Measurements from ENCODE around the gene VPS4B. TPM values are rescaled to one million over a fixed set of nuclear protein-coding genes. Genes with fewer than 3 reads are reported as not detected.
A peak's percentile ranks its signal among the peaks of the same experiment; 100 is the strongest.

Gene VPS4B
- total RNA-seq, 1 experiment from 2014 or later, result 44.7 TPM

- intact Hi-C loops (cut with micrococcal nuclease), result loop anchor here (5.0 kb wide), 1 partner anchor 40 kb away; no protein-coding TSS in a partner anchor
- Histone ChIP-seq H4K20me1 (ENCODE audit: low read length) (no peaks in the 10 kb centered on the region), H3K27ac (ENCODE audit: low read length) (peak overlapping the region; percentile 36), H3K27me3 (ENCODE audit: low read length) (no peaks in the 10 kb centered on the region), H3K79me2 (ENCODE audit: low read length) (peaks cover 19% of the 10 kb centered on the region), H3K36me3 (ENCODE audit: low read depth, low read length) (peaks cover 56% of the 10 kb centered on the region), H3K4me1 (ENCODE audit: insufficient read depth, low read length) (peaks cover 16% of the 10 kb centered on the region), H3K4me3 (ENCODE audit: low read length) (no peak overlapping the region), H3K9me3 (ENCODE audit: low read length) (no peaks in the 10 kb centered on the region), H3K9ac (ENCODE audit: low read length) (no peak overlapping the region), H3K9me2 (replicated peaks; ENCODE audit: low read length) (no peaks in the 10 kb centered on the region), H3F3A (ENCODE audit: low read length, unreplicated experiment) (peaks cover 4% of the 10 kb centered on the region), H3K4me2 (ENCODE audit: low read length) (peak overlapping the region; percentile 2; the same call in 1 of the 2 replicates), H2AFZ (ENCODE audit: low read length) (no peak overlapping the region)
- TF ChIP-seq EZH2 (IDR thresholded peaks at IDR 0.05; ENCODE audit: low read length, unreplicated experiment) (no peak), CTCF (conservative IDR thresholded peaks at IDR 0.05; ENCODE audit: low read depth, low read length) (no peak), EZH2phosphoT487 (IDR thresholded peaks at IDR 0.05; ENCODE audit: borderline replicate concordance, low read length) (no peak)
- ChIA-PET CTCF (no interaction called here), POLR2A (ENCODE audit: unreplicated experiment) (interaction anchor here (0.6 kb wide), 1 partner anchor 65 kb away, joined by 4 read pairs; no protein-coding TSS in a partner anchor)
- DNase-seq, result peak; percentile 48
- no TSS peak for BruUV-seq (replicated peaks)
- ATAC-seq, result peak; percentile 95
Observed at GRCh38 chr18:63402246-63403162, 19.8 kb downstream of the VPS4B start.

- Histone ChIP-seq H3K27me3 (ENCODE audit: low read length) (no peaks in the 10 kb centered on the region), H4K20me1 (ENCODE audit: low read length) (no peaks in the 10 kb centered on the region), H3K4me2 (ENCODE audit: low read length) (no peak overlapping the region), H3K9ac (ENCODE audit: low read length) (no peak overlapping the region), H3K9me3 (ENCODE audit: low read length) (no peaks in the 10 kb centered on the region), H3K27ac (ENCODE audit: low read length) (no peak overlapping the region), H3K4me3 (ENCODE audit: low read length) (no peak overlapping the region), H2AFZ (ENCODE audit: low read length) (no peak overlapping the region), H3F3A (ENCODE audit: low read length, unreplicated experiment) (peaks cover 4% of the 10 kb centered on the region), H3K9me2 (replicated peaks; ENCODE audit: low read length) (no peaks in the 10 kb centered on the region), H3K79me2 (ENCODE audit: low read length) (no peaks in the 10 kb centered on the region), H3K36me3 (ENCODE audit: low read depth, low read length) (peaks cover 62% of the 10 kb centered on the region), H3K4me1 (ENCODE audit: insufficient read depth, low read length) (peaks cover 16% of the 10 kb centered on the region)
- POLR2A ChIA-PET (ENCODE audit: unreplicated experiment), result no interaction called here
- no peak for DNase-seq
- ATAC-seq, result no peak
- no TSS peak for BruUV-seq (replicated peaks)
- CTCF ChIA-PET, result no interaction called here
- TF ChIP-seq EZH2 (IDR thresholded peaks at IDR 0.05; ENCODE audit: low read length, unreplicated experiment), result no peak
- no peak for TF ChIP-seq CTCF (conservative IDR thresholded peaks at IDR 0.05; ENCODE audit: low read depth, low read length)
- no peak for TF ChIP-seq EZH2phosphoT487 (IDR thresholded peaks at IDR 0.05; ENCODE audit: borderline replicate concordance, low read length)
- intact Hi-C loops (cut with micrococcal nuclease), result no loop called here
Observed at GRCh38 chr18:63399300-63399699, 23.0 kb downstream of the VPS4B start.

- no peak overlapping the region for H2AFZ ChIP-seq (ENCODE audit: low read length)
- intact Hi-C loops (cut with micrococcal nuclease), result no loop called here
- no peak overlapping the region for H3K9ac ChIP-seq (ENCODE audit: low read length)
- no peaks in the 10 kb centered on the region for H3K27me3 ChIP-seq (ENCODE audit: low read length)
- H3K27ac ChIP-seq (ENCODE audit: low read length), result no peak overlapping the region
- H3K79me2 ChIP-seq (ENCODE audit: low read length), result no peaks in the 10 kb centered on the region
- no peak overlapping the region for H3K4me2 ChIP-seq (ENCODE audit: low read length)
- H4K20me1 ChIP-seq (ENCODE audit: low read length), result no peaks in the 10 kb centered on the region
- H3K9me2 ChIP-seq (replicated peaks; ENCODE audit: low read length), result no peaks in the 10 kb centered on the region
- 0 out of 2 replicates have a peak, but pooled peaks cover 2% of the 10 kb centered on the region for H3K4me1 ChIP-seq (ENCODE audit: insufficient read depth, low read length)
- BruUV-seq (replicated peaks), result no TSS peak
- peaks cover 53% of the 10 kb centered on the region for H3K36me3 ChIP-seq (ENCODE audit: low read depth, low read length)
- CTCF ChIA-PET, result no interaction called here
- H3K4me3 ChIP-seq (ENCODE audit: low read length), result no peak overlapping the region
- TF ChIP-seq EZH2 (IDR thresholded peaks at IDR 0.05; ENCODE audit: low read length, unreplicated experiment), result no peak
- ATAC-seq (no peak), DNase-seq (no peak)
- H3K9me3 ChIP-seq (ENCODE audit: low read length), result no peaks in the 10 kb centered on the region
- POLR2A ChIA-PET (ENCODE audit: unreplicated experiment), result no interaction called here
- H3F3A ChIP-seq (ENCODE audit: low read length, unreplicated experiment), result no peaks in the 10 kb centered on the region
Observed at GRCh38 chr18:63397349-63397748, 24.9 kb downstream of the VPS4B start.

Data from PC-3 (cell line).